GM18511 (cell line): ENCODE data around the gene SH3D19.
"Not testable (repeated sequence)": the region's sequence is repeated elsewhere in the genome, so short reads cannot be mapped to it uniquely, and the experiment has no call there.

ENCODE experiments used
- ATAC-seq: cut with Tn5 transposase; IDR thresholded peaks from one replicate; pipeline ENCODE4 v1.9.1; 2021; ENCODE audit warnings: mild to moderate bottlenecking, moderate library complexity; ENCODE audit not compliant: unreplicated experiment

SH3D19 gene

GRCh38 chr4:151323667-151324066 is 1.7 kb downstream of the SH3D19 start:
- ATAC-seq: no peak

GRCh38 chr4:151322570-151322969 is 2.8 kb downstream of the SH3D19 start:
- ATAC-seq: no peak

- ATAC-seq: not testable (repeated sequence)
These were observed 3.2 kb downstream of the SH3D19 start for GRCh38 chr4:151322161-151322560.

- no peak for ATAC-seq
These were observed 3.8 kb downstream of the SH3D19 start for GRCh38 chr4:151321586-151321985.

GRCh38 chr4:151319490-151319889 is 5.9 kb downstream of the SH3D19 start:
- ATAC-seq: no peak

- ATAC-seq: no peak
These were observed 6.9 kb downstream of the SH3D19 start for GRCh38 chr4:151318307-151319006.

- ATAC-seq: no peak
These were observed 8.8 kb downstream of the SH3D19 start for GRCh38 chr4:151316645-151317044.

GRCh38 chr4:151315212-151315886 is 10.1 kb downstream of the SH3D19 start:
- ATAC-seq: no peak

GRCh38 chr4:151314479-151314878 is 10.9 kb downstream of the SH3D19 start:
- ATAC-seq: no peak

GRCh38 chr4:151314010-151314355 is 11.4 kb downstream of the SH3D19 start:
- ATAC-seq: no peak

GRCh38 chr4:151313306-151314009 is 11.9 kb downstream of the SH3D19 start:
- ATAC-seq: no peak

GRCh38 chr4:151310124-151310728 is 15.2 kb downstream of the SH3D19 start:
- no peak for ATAC-seq

- peak; percentile 85 for ATAC-seq
These were observed 20.6 kb downstream of the SH3D19 start for GRCh38 chr4:151304755-151305154.

GRCh38 chr4:151304226-151304625 is 21.2 kb downstream of the SH3D19 start:
- no peak for ATAC-seq

GRCh38 chr4:151302432-151302831 is 23.0 kb downstream of the SH3D19 start:
- ATAC-seq: no peak

- ATAC-seq: no peak
These were observed 28.2 kb downstream of the SH3D19 start for GRCh38 chr4:151297170-151297569.

GRCh38 chr4:151296227-151296626 is 29.2 kb downstream of the SH3D19 start:
- ATAC-seq: no peak

- no peak for ATAC-seq
These were observed 30.4 kb downstream of the SH3D19 start for GRCh38 chr4:151294833-151295496.

- ATAC-seq: no peak
These were observed 33.4 kb downstream of the SH3D19 start for GRCh38 chr4:151292038-151292437.

GRCh38 chr4:151291485-151291884 is 33.9 kb downstream of the SH3D19 start:
- ATAC-seq: no peak

GRCh38 chr4:151287409-151287808 is 38.0 kb downstream of the SH3D19 start:
- ATAC-seq: no peak
